HCT116 (cell line): ENCODE measurements around the gene APOBEC3C.
"Not testable (repeated sequence)": the region's sequence is repeated elsewhere in the genome, so short reads cannot be mapped to it uniquely, and the experiment has no call there.

Experiments used
- CEBPB ChIP-seq: IDR thresholded peaks from 2 replicates; pipeline ENCODE4 v1.6.1; 2012; ENCODE audit warnings: low read depth
- CTCF ChIP-seq, 3 experiments: fragments of 200-600 bp in 1 of 3; sonication (generic) in 1 of 3; IDR thresholded peaks in 2 of 3; conservative IDR thresholded peaks in 1 of 3; 2 replicates each; pipeline ENCODE4 v1.5.1; 2012 to 2017; ENCODE audit warnings: low read depth in 2 of 3, low read length in 2 of 3, antibody characterized with exemption in 1 of 3, borderline replicate concordance in 1 of 3, control low read depth in 1 of 3, mild to moderate bottlenecking in 1 of 3, mixed read lengths in 1 of 3, mixed run types in 1 of 3, moderate library complexity in 1 of 3; ENCODE audit not compliant: insufficient read depth in 1 of 3
- EZH2 ChIP-seq: fragments of 200-600 bp; sonication (generic); IDR thresholded peaks from 2 replicates; pipeline ENCODE4 v1.6.1; 2017; ENCODE audit warnings: antibody characterized with exemption, mixed run types
- JUND ChIP-seq: IDR thresholded peaks from 2 replicates; pipeline ENCODE4 v1.6.1; 2012
- MAX ChIP-seq: IDR thresholded peaks from 2 replicates; pipeline ENCODE4 v1.6.1; 2012
- POLR2A ChIP-seq: IDR thresholded peaks from 2 replicates; pipeline ENCODE4 v1.7.0; 2011; ENCODE audit warnings: borderline replicate concordance; ENCODE audit not compliant: insufficient read depth, insufficient read length; ENCODE audit errors: extremely low read depth
- POLR2AphosphoS5 ChIP-seq: IDR thresholded peaks from 2 replicates; pipeline ENCODE4 v1.6.1; 2011; ENCODE audit warnings: mild to moderate bottlenecking, low read depth, low read length, moderate library complexity
- REST ChIP-seq: IDR thresholded peaks from 2 replicates; pipeline ENCODE4 v1.6.1; 2012; ENCODE audit warnings: low read depth
- SIN3A ChIP-seq: IDR thresholded peaks from 2 replicates; pipeline ENCODE4 v1.6.1; 2012; ENCODE audit warnings: low read depth
- SRF ChIP-seq: IDR thresholded peaks from 2 replicates; pipeline ENCODE4 v1.6.1; 2012; ENCODE audit warnings: low read depth
- TCF7L2 ChIP-seq: IDR thresholded peaks from 2 replicates; pipeline ENCODE4 v1.7.0; 2011; ENCODE audit warnings: borderline replicate concordance, inconsistent platforms; ENCODE audit not compliant: insufficient read depth, insufficient read length; ENCODE audit errors: extremely low read depth
- YY1 ChIP-seq: IDR thresholded peaks from 2 replicates; pipeline ENCODE4 v1.6.1; 2011; ENCODE audit warnings: low read length, low read depth, moderate library complexity, mild to moderate bottlenecking; ENCODE audit not compliant: insufficient replicate concordance; ENCODE audit errors: extremely low read depth
- ZBTB33 ChIP-seq: IDR thresholded peaks from 2 replicates; pipeline ENCODE4 v1.6.1; 2011; ENCODE audit warnings: mild to moderate bottlenecking, low read length, moderate library complexity; ENCODE audit not compliant: insufficient replicate concordance; ENCODE audit errors: extremely low read depth
- ZNF274 ChIP-seq: fragments of 200-500 bp; sonication (Bioruptor generic); IDR thresholded peaks from 2 replicates; pipeline ENCODE4 v1.6.1; 2014; ENCODE audit warnings: mild to moderate bottlenecking, low read depth, low read length, inconsistent platforms

GRCh38 chr22:39020021-39020651 is 6.1 kb downstream of the APOBEC3C start:
- not testable (repeated sequence) for TF ChIP-seq YY1; REST; JUND; POLR2A; CTCF (IDR thresholded peaks at IDR 0.05 in 2 of 3, conservative IDR thresholded peaks at IDR 0.05 in 1 of 3; ENCODE audit: borderline replicate concordance in 1 of 3, insufficient read depth in 1 of 3, low read depth in 2 of 3, low read length in 2 of 3); EZH2; TCF7L2; SIN3A; POLR2AphosphoS5; MAX; SRF; ZNF274; ZBTB33; CEBPB
